Neural cell (in vitro differentiated cells): Measurements from ENCODE around the gene HSF5. TPM values are rescaled to one million over a fixed set of nuclear protein-coding genes. Genes with fewer than 3 reads are reported as not detected.

Experiments used
- H2AFZ ChIP-seq: fragments of 200-600, 300-800 bp; sonication (generic), shearing (Covaris generic); 2 replicates; pipeline ENCODE4 v1.6.0; 2014; ENCODE audit warnings: low read depth, mild to moderate bottlenecking, antibody characterized with exemption, low read length, moderate library complexity
- H3F3A ChIP-seq: fragments of 200-600 bp; shearing (Covaris generic); 2 replicates; pipeline ENCODE4 v1.6.1; 2016; ENCODE audit warnings: mild to moderate bottlenecking, moderate library complexity, mixed read lengths, antibody characterized with exemption, low read length; ENCODE audit not compliant: insufficient read depth, poor library complexity, severe bottlenecking
- H3K27ac ChIP-seq: fragments of 200-600, 300-800 bp; sonication (generic), shearing (Covaris generic); 2 replicates; pipeline ENCODE4 v1.5.1; 2014; ENCODE audit warnings: mild to moderate bottlenecking, low read length, moderate library complexity
- H3K27me3 ChIP-seq: fragments of 300-800, 200-600 bp; sonication (generic), shearing (Covaris generic); 2 replicates; pipeline ENCODE4 v1.6.0; 2014; ENCODE audit warnings: mild to moderate bottlenecking, low read depth, low read length, moderate library complexity; ENCODE audit not compliant: insufficient read depth
- H3K36me3 ChIP-seq: fragments of 300-800, 200-600 bp; sonication (generic), shearing (Covaris generic); 2 replicates; pipeline ENCODE4 v1.5.1; 2014; ENCODE audit warnings: mild to moderate bottlenecking, antibody characterized with exemption, low read length, moderate library complexity; ENCODE audit not compliant: insufficient read depth
- H3K4me2 ChIP-seq: fragments of 300-800, 200-600 bp; sonication (generic), shearing (Covaris generic); 2 replicates; pipeline ENCODE4 v1.6.0; 2014; ENCODE audit warnings: mild to moderate bottlenecking, low read length
- H3K4me3 ChIP-seq: fragments of 300-800, 200-600 bp; sonication (generic), shearing (Covaris generic); 2 replicates; pipeline ENCODE4 v1.5.1; 2014; ENCODE audit warnings: mild to moderate bottlenecking, low read length, moderate library complexity
- H3K79me2 ChIP-seq: fragments of 200-600 bp; shearing (Covaris generic); replicated peaks from 2 replicates; pipeline ENCODE4 v1.6.0; 2014; ENCODE audit warnings: mild to moderate bottlenecking, low read length, moderate library complexity; ENCODE audit not compliant: insufficient read depth
- H3K9ac ChIP-seq: fragments of 300-800, 200-600 bp; sonication (generic), shearing (Covaris generic); 2 replicates; pipeline ENCODE4 v1.6.1; 2016; ENCODE audit warnings: mild to moderate bottlenecking, low read length, mixed read lengths
- H3K9me2 ChIP-seq: fragments of 200-600 bp; shearing (Covaris generic); 2 replicates; pipeline ENCODE4 v1.6.1; 2016; ENCODE audit warnings: mild to moderate bottlenecking, low read length, mixed read lengths; ENCODE audit not compliant: insufficient read depth
- H3K9me3 ChIP-seq: fragments of 200-600, 300-800 bp; sonication (generic), shearing (Covaris generic); 2 replicates; pipeline ENCODE4 v1.6.1; 2016; ENCODE audit warnings: mild to moderate bottlenecking, mixed run types, low read length, moderate library complexity, mixed read lengths
- H4K20me1 ChIP-seq: fragments of 200-600 bp; shearing (Covaris generic); 2 replicates; pipeline ENCODE4 v1.6.1; 2016; ENCODE audit warnings: mild to moderate bottlenecking, mixed run types; ENCODE audit not compliant: insufficient read depth
- EP300 ChIP-seq: fragments of 450-650 bp; conservative IDR thresholded peaks from 2 replicates; pipeline ENCODE4 v1.6.1; 2014; ENCODE audit warnings: antibody characterized with exemption, mild to moderate bottlenecking, moderate library complexity; ENCODE audit not compliant: poor library complexity, severe bottlenecking
- EZH2 ChIP-seq: fragments of 200-600, 300-800 bp; shearing (Covaris generic), sonication (generic); IDR thresholded peaks from 2 replicates; pipeline ENCODE4 v1.6.1; 2014; ENCODE audit warnings: antibody characterized with exemption, low read length, borderline replicate concordance, mild to moderate bottlenecking; ENCODE audit not compliant: insufficient read depth, poor library complexity, severe bottlenecking
- MXI1 ChIP-seq: fragments of 450-650 bp; conservative IDR thresholded peaks from 2 replicates; pipeline ENCODE4 v1.6.1; 2014; ENCODE audit warnings: antibody characterized with exemption, mild to moderate bottlenecking; ENCODE audit not compliant: poor library complexity, severe bottlenecking
- POLR2AphosphoS5 ChIP-seq: IDR thresholded peaks from 2 replicates; pipeline ENCODE4 v1.6.1; 2012
- RAD21 ChIP-seq: fragments of 450-650 bp; conservative IDR thresholded peaks from 2 replicates; pipeline ENCODE4 v1.6.1; 2014; ENCODE audit warnings: antibody characterized with exemption, mild to moderate bottlenecking, moderate library complexity
- SMC3 ChIP-seq: fragments of 450-650 bp; conservative IDR thresholded peaks from 2 replicates; pipeline ENCODE4 v1.6.1; 2014; ENCODE audit warnings: antibody characterized with exemption, mild to moderate bottlenecking, moderate library complexity; ENCODE audit not compliant: poor library complexity
- TAF1 ChIP-seq: IDR thresholded peaks from 2 replicates; pipeline ENCODE4 v1.6.1; 2012; ENCODE audit warnings: low read depth
- polyA plus RNA-seq: library from polyadenylated mRNA; depleted of rRNA; stranded (reverse); fragments of >200 nt; gene quantifications from 2 replicates; pipeline ENCODE4 v1.2.3, GENCODE V29; 2014
- TF ChIP-seq, protein P1 (sequence below): IDR thresholded peaks from 2 replicates; pipeline ENCODE4 v1.6.1; 2012; ENCODE audit warnings: borderline replicate concordance
- TF ChIP-seq, protein P2 (sequence below): fragments of 450-650 bp; IDR thresholded peaks from 2 replicates; pipeline ENCODE4 v1.5.1; 2014; ENCODE audit warnings: antibody characterized with exemption, mild to moderate bottlenecking, moderate library complexity; ENCODE audit not compliant: poor library complexity, severe bottlenecking

Gene HSF5
- polyA plus RNA-seq, 1 donor from 2014 or later: 0.21 TPM

DNA sequence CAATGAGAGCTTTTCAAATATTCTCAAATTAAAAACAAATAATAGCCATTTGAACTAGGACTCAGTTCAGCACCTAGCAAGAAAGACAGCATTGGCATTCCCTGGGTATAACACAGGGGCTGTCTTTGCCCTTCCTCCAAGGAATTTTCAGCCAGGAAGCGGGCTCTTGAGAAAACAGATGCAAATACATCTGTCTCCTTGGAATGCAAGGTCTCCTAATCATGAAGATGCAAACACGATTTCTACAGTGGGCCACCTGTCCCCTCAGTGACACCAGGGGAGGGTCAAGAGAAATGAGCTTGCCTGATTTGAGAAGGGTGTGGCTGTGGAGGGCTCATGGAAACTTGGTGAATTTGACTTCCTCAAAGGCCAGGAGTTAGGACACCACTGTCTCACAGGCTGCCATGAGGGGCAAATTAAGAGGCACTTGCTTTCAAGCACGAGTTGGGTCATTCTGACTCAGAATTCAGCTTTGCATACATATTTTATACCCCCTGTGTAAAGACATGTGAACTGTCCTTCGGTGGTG lies 111.7 kb downstream of the HSF5 start:
- Histone ChIP-seq H3K27me3 (no peaks in the 10 kb centered on the region), H3K36me3 (no peaks in the 10 kb centered on the region), H2AFZ (no peak overlapping the region), H3F3A (no peaks in the 10 kb centered on the region), H4K20me1 (no peaks in the 10 kb centered on the region), H3K9me3 (no peaks in the 10 kb centered on the region), H3K27ac (no peak overlapping the region), H3K9me2 (no peaks in the 10 kb centered on the region), H3K4me2 (no peak overlapping the region), H3K4me3 (no peak overlapping the region), H3K9ac (no peak overlapping the region), H3K79me2 (no peaks in the 10 kb centered on the region)
- TF ChIP-seq MXI1: no peak
- TF ChIP-seq, protein P1, sequence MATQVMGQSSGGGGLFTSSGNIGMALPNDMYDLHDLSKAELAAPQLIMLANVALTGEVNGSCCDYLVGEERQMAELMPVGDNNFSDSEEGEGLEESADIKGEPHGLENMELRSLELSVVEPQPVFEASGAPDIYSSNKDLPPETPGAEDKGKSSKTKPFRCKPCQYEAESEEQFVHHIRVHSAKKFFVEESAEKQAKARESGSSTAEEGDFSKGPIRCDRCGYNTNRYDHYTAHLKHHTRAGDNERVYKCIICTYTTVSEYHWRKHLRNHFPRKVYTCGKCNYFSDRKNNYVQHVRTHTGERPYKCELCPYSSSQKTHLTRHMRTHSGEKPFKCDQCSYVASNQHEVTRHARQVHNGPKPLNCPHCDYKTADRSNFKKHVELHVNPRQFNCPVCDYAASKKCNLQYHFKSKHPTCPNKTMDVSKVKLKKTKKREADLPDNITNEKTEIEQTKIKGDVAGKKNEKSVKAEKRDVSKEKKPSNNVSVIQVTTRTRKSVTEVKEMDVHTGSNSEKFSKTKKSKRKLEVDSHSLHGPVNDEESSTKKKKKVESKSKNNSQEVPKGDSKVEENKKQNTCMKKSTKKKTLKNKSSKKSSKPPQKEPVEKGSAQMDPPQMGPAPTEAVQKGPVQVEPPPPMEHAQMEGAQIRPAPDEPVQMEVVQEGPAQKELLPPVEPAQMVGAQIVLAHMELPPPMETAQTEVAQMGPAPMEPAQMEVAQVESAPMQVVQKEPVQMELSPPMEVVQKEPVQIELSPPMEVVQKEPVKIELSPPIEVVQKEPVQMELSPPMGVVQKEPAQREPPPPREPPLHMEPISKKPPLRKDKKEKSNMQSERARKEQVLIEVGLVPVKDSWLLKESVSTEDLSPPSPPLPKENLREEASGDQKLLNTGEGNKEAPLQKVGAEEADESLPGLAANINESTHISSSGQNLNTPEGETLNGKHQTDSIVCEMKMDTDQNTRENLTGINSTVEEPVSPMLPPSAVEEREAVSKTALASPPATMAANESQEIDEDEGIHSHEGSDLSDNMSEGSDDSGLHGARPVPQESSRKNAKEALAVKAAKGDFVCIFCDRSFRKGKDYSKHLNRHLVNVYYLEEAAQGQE: no peak

DNA sequence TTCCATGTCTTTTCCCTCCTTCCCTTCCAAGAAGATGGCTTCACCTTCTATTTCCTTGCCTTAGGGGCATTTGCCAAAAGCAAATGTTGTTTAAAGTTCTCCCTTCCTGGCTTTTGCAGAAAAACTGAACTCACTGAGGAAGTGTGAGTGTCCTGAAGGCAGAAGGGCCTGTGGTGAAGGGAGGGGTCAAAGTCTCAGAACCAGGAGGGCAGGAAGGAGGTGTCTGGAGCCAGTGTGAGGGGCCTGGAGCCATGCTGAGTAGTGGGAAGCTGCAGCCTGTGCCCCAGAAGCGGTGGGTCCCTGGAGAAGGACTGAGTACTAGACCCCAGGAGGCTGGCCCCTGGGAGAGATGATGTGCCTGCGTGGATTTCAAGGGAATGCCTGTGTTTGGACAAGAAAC lies 112.4 kb downstream of the HSF5 start:
- Histone ChIP-seq H2AFZ (no peak overlapping the region), H3K27me3 (no peaks in the 10 kb centered on the region), H3K4me2 (no peak overlapping the region), H3K9me3 (no peaks in the 10 kb centered on the region), H3K9ac (no peak overlapping the region), H3K79me2 (no peaks in the 10 kb centered on the region), H3K36me3 (no peaks in the 10 kb centered on the region), H3K9me2 (no peaks in the 10 kb centered on the region), H3F3A (no peaks in the 10 kb centered on the region), H3K4me3 (no peak overlapping the region), H3K27ac (no peak overlapping the region), H4K20me1 (no peaks in the 10 kb centered on the region)
- no peak for TF ChIP-seq EP300

DNA sequence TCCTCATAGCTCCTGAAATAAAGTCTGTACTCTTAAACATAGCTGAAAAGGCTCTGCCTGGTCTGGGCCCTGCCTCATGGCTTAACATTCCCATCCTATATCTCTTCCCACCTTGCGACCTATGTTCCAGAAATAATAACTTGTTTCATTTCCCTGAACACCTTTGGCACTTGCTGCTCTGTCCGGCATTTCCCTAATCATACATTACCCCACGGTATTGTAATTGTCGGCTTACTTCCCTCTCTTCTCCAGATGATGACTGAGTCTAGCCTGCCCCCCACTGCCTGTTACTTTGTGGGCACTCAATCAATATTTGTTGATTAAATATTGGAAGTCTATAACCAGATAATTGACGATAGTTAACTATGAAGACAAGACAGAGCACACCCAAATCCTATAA lies 113.0 kb downstream of the HSF5 start:
- Histone ChIP-seq H3F3A (no peaks in the 10 kb centered on the region), H2AFZ (no peak overlapping the region), H3K4me2 (no peak overlapping the region), H3K9me2 (no peaks in the 10 kb centered on the region), H3K36me3 (no peaks in the 10 kb centered on the region), H3K9me3 (no peaks in the 10 kb centered on the region), H3K4me3 (no peak overlapping the region), H3K27ac (no peak overlapping the region), H3K79me2 (no peaks in the 10 kb centered on the region), H3K9ac (no peak overlapping the region), H3K27me3 (no peaks in the 10 kb centered on the region), H4K20me1 (no peaks in the 10 kb centered on the region)
- no peak for TF ChIP-seq POLR2AphosphoS5
- no peak for TF ChIP-seq EZH2
- no peak for TF ChIP-seq MXI1
- TF ChIP-seq, protein P2, sequence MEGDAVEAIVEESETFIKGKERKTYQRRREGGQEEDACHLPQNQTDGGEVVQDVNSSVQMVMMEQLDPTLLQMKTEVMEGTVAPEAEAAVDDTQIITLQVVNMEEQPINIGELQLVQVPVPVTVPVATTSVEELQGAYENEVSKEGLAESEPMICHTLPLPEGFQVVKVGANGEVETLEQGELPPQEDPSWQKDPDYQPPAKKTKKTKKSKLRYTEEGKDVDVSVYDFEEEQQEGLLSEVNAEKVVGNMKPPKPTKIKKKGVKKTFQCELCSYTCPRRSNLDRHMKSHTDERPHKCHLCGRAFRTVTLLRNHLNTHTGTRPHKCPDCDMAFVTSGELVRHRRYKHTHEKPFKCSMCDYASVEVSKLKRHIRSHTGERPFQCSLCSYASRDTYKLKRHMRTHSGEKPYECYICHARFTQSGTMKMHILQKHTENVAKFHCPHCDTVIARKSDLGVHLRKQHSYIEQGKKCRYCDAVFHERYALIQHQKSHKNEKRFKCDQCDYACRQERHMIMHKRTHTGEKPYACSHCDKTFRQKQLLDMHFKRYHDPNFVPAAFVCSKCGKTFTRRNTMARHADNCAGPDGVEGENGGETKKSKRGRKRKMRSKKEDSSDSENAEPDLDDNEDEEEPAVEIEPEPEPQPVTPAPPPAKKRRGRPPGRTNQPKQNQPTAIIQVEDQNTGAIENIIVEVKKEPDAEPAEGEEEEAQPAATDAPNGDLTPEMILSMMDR: no peak
- TF ChIP-seq RAD21: no peak
- TF ChIP-seq, protein P1: no peak
- TF ChIP-seq EP300: no peak
- TF ChIP-seq TAF1: no peak
- no peak for TF ChIP-seq SMC3
